GM21381 (cell line): Measurements from ENCODE around the gene DMAP1.

ENCODE experiments used
- ATAC-seq: cut with Tn5 transposase; IDR thresholded peaks from one replicate; pipeline ENCODE4 v1.9.1; 2021; ENCODE audit warnings: mild to moderate bottlenecking, moderate library complexity; ENCODE audit not compliant: unreplicated experiment

DMAP1 gene

DNA sequence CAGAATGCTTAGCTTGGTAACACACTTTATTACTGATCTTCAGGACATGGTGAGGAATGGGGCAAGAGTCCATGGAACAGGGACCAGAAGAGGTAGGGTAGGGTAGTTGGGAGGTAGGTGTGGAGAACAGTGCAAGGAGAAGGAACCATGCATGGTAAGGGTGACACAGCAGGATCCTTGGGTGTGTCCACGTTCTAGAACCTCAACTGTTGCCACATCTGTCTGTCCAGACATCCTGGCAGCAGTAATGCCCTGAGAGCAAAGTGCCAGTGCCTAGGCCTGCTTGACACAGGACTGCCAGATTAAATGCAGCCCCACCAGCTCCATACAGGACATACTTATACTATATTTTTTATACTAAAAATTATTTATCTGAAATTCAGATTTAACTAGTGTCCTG is 13.9 kb downstream of the DMAP1 start:
- no peak for ATAC-seq

DNA sequence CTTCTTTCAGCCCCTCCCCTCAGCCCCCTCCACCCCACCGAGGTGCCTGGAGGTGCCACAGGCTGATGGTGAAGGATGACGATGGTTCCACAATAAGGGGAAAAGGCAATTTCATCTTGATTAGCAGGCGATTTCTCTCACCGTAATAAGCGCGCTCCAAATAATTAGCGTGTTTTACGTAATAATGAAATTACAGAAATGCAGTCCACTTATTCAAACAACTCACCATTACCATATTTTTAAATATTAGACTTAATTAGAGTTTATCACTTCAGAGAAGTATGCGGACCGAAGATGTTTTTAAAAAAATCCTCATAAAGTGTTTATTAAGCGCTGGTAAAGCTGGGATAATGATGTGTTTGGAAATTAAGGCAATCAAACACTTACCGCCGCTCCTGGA is 14.9 kb downstream of the DMAP1 start:
- no peak for ATAC-seq

DNA sequence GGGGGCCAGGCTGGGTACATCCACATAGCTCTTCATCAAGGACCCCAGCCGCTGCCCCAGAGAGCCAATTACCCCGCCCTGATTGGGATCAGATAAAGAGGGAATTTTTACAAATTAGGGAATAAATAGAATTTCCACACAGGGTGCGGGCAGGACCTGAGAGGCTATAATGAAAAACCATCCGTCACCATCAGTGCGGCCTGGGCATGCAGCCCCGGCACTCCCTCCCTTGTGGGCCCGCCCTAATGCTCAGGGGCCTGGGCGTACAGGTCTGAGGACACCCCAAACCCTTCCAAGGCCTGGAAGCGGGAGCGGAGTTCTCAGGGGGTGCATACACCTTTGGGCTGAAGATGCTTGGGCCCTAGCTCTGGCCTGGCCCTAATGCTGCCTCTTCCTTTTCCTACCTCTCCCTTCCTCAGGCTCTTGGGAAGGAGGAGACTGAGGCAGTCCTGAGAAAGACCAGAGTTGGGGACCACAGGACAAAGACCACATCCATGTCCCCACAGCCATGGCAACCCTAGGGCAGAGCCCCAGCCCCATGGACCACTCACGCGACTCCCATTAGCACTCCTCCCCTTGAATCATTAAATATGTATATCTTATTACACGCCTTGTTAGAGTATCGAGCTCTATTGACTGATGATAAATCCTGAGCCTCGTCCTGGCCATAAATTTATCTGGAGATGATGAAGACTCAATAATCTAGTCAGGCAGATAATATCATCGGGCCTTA is 16.3 kb downstream of the DMAP1 start:
- no peak for ATAC-seq

DNA sequence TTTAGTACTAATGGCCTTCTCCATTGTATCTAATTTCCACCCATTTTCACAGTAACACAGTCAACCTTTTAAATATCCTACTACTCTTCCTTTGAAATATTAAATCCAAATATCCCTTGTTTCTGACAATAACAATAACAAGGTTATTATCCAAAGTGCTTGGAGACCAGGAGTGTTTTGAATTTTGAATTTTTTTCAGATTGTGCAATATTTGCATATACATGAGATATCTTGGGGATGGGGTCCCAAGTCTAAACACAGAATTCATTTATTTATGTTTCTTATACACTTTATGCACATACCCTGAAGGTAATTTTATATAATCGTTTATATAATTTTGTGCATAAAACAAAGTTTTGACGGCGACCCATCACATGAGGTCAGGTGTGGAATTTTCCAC is 17.5 kb downstream of the DMAP1 start:
- ATAC-seq, result no peak

DNA sequence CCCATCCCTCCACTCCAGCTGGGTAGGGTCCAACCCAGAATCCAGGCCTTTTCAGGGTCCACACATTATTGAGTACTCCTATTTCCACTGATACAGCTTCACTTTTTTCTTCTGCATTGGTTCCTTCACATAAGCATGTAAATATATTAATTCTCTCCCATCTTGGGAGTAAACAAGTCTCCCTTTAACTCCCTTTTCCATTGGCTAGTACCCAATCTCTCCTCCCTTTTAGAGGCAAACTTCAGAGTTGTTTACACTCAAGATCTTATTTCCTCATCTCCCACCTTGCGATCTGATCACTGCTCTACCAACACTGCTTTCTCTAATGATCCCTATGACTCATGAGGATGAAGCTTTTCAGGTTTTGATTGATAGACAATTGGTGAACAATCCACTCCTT is 20.3 kb downstream of the DMAP1 start:
- no peak for ATAC-seq

DNA sequence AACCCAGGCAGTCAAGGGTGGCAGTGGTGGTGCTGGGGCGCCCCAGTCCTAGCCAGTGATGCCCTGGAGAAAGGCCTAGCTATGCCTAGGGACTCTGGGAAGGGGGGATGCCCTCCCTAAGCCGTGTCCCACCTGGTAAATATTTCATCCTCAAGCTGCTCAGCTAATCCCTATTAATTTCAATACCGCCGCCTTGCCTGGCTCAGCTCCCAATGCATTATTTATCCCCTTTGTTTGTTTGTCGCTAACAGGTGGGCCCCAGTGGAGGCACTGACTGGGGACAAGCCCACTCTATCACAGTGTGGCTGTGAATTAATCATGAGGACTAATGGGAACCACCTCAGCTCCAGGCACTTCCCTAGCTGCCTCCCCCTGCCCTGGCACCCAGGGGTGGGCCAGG is 22.5 kb downstream of the DMAP1 start:
- ATAC-seq, result no peak

DNA sequence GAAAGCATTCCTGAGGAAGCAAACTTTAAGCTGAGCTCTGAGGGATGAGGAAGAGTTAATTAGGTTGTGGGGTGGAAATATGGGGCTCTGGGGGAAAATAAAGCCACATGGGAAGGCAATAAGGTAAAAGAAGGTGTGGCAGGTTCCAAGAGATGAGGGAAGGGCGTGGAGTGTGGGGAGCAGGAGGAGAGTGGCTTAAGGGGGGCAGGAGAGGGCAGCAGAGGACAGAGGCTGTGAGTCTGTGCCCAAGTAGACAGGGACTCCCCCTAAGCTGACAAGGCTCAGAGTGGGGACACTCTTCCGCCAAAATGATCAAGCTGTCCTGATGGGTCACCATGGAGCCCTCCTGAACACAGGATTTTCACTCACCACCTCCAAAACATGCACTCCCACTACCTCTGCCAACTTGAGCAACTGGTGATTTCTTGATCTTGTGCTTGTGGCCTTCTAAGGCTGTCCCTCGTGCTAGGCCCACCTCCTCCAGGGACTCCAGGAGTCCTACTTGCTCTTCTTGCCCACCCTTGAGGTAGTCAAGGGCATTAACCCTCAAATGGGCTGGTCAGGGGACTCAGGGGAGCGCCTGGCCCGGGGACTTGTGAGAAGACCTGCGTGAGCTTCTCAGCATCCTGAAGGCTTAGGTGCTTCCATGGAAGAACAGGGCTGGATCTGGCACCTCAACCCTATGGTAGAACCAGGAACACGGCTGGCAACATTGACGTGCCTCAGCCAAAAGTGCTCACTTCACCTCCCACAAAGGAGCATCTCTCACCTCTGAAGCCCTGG is 23.4 kb downstream of the DMAP1 start:
- ATAC-seq, result no peak

DNA sequence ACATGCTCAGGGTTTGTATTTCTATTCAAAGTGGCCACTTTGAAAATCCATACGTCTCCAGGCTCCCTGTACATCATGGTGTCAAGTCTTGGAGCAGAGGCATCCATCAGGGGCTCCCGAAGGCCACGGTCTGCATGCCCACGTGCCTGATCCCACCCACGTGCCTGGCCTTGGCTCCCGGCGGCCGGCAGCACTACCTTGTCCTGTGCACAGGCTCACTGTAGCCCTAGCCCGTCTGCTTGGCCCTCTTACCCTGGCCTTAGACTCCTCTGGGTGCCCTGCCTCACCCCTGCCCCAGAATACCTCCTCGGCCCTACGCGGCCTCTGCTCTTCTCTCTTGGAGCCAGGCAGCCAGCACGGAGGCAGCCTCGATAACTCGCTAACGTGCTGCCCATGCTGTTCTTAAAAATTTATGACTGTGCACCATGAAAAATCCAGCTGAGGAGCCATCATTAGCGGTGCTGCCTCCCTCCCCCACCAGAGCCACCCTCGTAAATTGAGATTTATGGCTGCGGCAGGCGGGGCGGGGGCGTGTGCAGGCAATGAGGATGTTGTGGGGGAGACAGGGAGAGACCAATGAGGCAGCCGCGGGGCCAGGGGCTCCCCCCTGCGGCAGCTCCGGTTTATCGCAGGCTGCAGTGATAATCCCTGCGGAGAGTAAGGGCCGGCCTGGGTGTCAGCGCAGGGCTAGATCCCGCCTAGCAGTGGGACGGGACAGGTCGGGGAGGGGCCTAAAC is 24.6 kb downstream of the DMAP1 start:
- ATAC-seq, result no peak

DNA sequence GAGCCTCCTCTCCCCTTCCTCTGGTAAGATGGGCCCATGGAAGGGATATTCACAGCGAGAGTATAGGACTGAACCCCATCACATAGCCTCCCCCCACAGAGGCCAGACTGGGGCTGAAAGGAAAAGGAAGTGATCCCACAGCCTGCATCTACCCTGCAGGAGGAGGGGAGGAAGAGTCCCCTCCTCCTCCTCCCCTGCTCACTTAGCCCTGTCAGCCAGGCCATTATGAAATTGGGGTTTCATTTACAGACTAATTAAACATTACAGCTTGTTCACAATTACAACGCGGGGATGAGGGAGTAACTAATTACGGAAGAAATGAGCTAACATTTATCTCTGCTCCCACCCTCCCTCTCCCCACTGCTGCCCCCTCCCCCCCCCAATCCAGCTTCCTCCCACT is 25.4 kb downstream of the DMAP1 start:
- no peak for ATAC-seq

DNA sequence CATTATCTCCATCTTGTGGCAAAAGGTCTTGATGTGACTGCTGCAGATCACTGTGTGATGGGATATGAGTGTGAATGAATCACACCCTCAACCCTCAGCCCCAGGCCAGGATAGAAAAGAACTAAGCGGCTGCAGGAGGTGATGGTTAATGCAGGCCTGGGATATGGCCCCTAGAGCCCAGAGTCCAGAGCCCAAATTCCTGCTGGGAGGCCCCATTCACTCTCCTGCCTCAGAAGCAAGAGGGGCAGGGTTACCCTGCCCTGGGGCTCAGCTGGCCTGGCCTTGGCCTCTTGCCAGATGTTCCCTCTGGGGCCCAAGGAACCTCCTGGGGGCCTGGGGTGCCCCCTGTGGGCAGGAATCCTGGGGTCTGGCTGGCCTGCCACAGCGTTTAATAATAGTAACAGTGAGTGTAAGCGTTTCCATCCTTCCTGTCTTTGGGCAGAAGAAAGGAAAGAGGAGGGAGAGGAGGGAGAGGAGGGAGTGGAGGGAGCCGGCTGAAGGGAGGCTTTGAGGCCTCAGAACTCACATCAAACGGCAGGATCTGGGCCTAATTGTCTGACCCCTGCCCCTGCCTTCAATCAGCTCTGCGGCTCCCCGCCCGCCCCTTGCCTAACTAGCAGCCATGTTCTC is 26.2 kb downstream of the DMAP1 start:
- no peak for ATAC-seq

DNA sequence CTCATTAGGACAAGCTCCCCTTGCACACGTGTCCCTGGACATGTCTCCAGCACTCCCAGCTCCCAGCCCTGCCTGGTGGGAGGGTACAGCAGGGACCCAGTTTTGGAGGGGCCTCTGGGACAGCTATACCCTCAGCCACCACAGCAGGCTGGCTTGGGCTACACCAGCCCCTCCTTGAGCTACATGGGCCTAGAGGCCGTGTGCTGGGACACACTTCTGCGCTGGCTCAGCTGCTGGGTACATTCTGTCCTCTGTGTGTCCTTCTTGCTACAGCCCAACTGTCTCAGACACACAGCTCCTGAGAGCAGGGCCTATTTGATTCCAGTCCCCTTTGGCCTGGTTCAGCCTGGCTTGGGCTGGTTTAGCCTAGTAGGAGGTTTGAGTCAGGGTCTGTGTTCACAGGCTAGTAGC is 26.7 kb downstream of the DMAP1 start:
- ATAC-seq, result no peak

DNA sequence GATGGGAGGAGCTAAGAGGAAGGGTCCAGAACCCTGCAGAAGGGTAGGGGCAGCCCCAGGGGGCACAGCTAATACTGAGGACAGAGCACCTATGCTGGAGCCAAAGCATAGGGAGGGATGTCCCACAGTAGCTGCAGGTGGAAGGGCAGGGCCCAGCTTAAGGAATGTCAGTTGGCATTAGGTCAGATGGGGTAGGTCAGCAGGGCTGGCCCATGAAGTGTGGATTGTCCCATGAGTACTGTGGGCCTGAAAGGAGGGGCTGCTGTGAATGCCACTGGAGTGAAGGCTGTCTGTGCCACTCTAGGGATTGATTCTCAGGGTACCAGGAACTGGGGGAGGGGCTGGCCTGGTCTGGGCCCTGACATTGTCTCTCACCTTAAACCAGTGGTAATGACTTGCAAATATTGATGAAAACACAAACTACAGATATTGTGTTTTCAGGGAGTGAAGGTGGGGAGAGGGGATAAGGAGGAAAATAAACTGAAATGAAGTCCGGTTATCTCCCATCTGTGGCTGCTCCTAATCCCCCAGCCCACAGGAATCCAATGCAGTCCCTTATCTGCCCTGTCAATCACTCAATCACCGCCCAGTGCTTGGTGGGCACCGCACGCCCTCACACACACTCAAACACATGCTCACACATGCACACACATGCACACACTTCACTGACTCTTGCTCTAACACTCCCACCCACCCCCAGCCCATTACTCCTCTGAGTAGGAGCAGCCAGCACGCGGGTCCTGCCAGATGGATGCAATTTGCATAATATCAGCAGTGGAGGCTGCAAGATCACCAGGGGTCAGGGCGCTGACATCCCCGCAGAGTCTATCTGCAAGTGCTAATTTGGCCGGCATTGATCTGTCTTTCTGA is 27.8 kb downstream of the DMAP1 start:
- ATAC-seq, result no peak

DNA sequence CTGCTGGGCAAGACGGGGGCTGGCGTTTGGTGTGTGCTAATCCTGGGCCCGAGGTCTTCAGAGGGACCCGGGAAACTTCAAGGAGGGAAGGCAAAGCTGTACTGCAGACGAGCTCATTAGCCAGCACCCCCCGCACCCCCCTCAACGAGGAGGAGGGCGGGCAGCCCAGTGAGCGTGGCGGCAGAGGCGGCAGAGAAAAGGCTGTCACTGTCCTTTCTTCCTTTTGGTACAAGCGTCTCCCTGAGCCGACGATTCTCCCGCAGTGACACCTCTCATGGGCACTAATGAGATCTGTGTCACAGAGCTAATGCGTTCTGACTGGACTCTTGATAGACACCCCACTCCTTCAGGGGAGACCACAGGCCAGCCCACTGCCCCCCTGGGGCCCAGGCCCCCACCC is 29.5 kb downstream of the DMAP1 start:
- ATAC-seq, result no peak

DNA sequence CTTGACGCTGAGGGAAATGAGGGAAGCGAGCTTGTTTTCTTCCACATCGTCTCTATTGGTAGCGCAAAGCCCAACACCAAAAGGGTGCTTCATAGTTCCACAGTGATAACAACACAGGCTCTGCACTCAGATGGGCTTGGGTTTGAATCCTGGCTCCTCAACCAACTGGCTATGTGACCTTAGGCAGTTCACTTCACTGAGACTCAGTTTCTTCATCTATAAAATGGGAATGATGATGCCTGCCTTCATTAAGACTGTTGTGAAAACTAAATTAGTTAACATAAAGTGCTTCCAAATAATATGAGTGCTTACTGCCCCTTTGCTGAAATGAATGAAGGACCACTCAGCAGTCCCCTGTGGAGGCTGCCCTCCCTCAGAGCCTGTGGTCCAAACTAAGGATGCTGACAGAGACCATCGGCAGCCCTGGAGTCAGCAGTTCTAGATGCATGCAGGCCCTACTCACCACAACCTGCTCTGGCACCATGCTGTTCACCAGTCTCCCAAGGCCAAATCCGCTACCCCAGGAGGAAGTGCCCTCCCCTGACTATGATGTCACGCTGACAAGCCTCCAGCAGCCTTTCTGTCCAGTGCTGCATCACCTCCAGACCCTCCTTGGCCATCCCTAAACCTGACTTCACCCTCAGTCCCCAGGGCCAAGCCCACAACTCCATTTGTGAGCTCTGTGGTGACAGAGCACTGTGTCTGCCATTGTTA is 30.7 kb downstream of the DMAP1 start:
- no peak for ATAC-seq

DNA sequence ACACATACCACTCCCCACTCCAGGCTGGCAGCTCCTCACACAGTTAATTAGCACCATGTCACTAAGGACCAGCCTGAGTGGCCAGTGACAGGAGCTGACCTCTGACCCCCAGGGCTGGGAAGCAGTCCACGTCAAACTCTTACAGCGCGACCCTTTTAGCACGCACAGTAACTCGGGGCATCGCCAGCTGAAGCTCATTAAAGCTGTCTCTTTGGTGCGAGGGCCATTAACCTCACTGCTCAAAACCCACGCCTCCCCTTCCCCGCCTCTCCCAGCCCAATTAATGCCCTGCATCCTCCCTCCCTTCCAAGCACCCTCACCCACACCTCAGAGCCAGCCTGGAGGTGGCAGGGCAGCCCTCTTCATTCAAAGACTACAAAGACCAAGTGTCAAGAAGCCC is 31.7 kb downstream of the DMAP1 start:
- no peak for ATAC-seq

DNA sequence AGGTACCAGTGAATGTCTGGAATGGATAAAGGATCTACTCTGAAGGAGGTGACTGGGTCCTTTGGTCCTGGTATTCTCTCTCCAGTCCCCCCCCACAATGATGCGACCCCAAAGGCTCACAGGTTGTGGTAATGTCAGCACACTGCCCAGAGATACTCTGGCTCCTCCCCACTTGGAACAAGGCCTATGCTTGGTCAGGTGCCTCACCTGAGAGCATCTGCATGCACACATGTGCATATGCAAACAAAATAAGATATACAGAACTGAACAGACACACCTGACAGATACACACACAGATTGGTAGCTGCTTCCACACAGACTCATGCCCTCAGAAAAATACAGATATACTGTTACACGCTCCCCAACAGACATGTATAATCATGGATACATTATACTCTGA is 33.5 kb downstream of the DMAP1 start:
- no peak for ATAC-seq

DNA sequence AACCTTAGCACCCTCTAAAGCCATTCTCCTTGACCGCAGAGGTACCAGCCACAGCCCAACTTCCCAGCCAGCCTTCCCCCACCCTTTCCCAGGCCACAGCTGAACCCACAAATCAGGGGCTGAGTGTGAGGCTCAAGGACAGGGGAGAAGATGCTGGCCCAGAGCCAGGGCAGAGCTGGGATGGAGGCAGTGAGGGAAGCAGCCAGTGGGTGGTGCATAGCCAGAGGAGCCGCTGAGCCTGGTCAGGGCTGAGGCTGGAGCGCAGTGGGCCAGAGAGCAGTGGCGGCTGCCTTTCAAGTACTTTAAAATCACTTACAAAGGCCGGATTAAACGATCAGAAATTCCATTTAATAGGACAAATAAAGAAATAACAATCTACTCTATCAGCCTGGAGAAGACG is 36.3 kb downstream of the DMAP1 start:
- ATAC-seq, result no peak

DNA sequence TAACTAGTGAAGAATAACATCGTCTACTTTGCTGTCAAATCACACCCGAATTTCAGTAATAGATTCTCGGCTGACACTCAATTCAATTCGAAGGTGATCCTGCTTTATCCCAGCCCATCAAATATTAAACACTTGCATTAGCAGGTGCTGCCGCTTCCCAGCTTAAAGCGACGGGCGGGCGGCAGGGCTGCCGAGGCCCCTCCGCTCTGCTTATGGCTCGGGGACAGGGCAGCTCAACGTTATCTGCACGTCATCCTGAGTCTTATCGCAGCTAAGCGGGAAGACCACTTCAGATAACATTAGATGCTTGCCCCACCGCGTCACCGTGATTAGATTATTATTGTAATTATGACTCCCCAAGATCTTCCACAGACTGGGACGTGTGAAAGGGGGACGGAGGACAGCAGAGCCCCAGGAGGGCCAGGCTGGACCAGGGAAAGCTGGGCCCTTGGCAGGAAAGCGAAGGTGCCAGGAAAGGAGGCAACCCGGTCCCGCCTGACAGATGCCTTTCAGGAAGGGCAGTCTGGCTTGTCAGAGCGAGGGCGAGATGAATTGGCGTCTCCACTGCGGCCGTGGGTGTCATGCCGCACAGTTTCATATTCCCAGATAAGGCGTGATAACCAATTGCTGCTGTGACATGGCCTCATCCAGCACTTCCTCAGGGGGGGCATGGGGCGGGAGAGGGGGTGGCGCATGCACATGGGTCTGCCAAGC is 37.0 kb downstream of the DMAP1 start:
- ATAC-seq, result no peak

DNA sequence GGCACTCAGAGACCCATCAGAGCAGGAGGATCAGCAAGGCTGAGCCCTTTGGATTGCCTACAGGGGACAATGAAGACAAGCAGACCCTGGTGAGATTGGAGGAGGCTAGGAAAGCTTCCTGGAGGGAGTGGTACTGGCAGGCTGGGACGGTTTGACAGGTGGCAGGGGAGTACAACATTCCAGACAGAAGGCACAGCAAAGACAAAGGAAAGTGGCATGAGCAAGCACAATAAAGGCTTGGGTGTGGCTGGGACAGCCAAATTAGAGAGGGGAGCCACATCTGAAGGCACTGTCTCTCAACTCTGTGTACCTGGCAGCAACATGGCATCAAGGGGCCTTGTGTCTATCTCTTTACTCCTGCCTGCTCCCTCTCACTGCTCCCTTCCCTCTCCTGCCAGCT is 38.2 kb downstream of the DMAP1 start:
- no peak for ATAC-seq
